ENCODE data around the gene NKD1. TPM values are rescaled to one million over a fixed set of nuclear protein-coding genes. Genes with fewer than 3 reads are reported as not detected.

The NKD1 gene
- total RNA-seq, 4 donors from 2014 or later = 37.1 to 87.8 (median 54.1) TPM

- intact Hi-C loops (cut with DNase I) = loop anchor here (5.0 kb wide), 1 partner anchor 33 kb away; no protein-coding TSS in a partner anchor
Measured at GRCh38 chr16:50585331-50585776, 37.2 kb downstream of the NKD1 start.

GRCh38 chr16:50587543-50587942 is 39.3 kb downstream of the NKD1 start:
- 100% methylated on average over 2 of the region's 2 CpGs for WGBS

More at GRCh38 chr16:50585331-50585776, 37.2 kb downstream of the NKD1 start:
- WGBS = 54% methylated on average over 4 of the region's 16 CpGs
- H3K36me3 ChIP-seq = no peaks in the 10 kb centered on the region
- H3K4me1 ChIP-seq = peaks cover 25 to 89% (median 71%) of the 10 kb centered on the region in 4 donors
- H3K4me3 ChIP-seq = peak overlapping the region in 1 of 4 donors; percentile 14
- H3K9me3 ChIP-seq = no peaks in the 10 kb centered on the region
- no peaks in the 10 kb centered on the region for H3K27me3 ChIP-seq
- DNase-seq (ENCODE audit: extremely low spot score) = peak; percentile 93
- peak overlapping the region; percentile 79 to 90 (median 84) for H3K27ac ChIP-seq (replicated peaks in 1 of 4)
- TF ChIP-seq POLR2A (IDR thresholded peaks at IDR 0.05; ENCODE audit: low read depth) = no peak
- no peak for TF ChIP-seq EP300 (IDR thresholded peaks at IDR 0.05)
- no peak for TF ChIP-seq CTCF (IDR thresholded peaks at IDR 0.05)
- TF ChIP-seq POLR2AphosphoS5 (IDR thresholded peaks at IDR 0.05) = peak; percentile 68 to 74

GRCh38 chr16:50588276-50588675 is 40.1 kb downstream of the NKD1 start:
- intact Hi-C loops (cut with DNase I) = loop anchor here (5.0 kb wide), 1 partner anchor 36 kb away; no protein-coding TSS in a partner anchor
- no peak for DNase-seq (ENCODE audit: extremely low spot score)
- no peak overlapping the region for H3K4me3 ChIP-seq
- peak overlapping the region; percentile 36 to 64 (median 58) for H3K27ac ChIP-seq (replicated peaks in 1 of 4)
- 100% methylated on average over 1 of the region's 2 CpGs for WGBS
- no peaks in the 10 kb centered on the region for H3K9me3 ChIP-seq
- no peaks in the 10 kb centered on the region for H3K36me3 ChIP-seq
- H3K4me1 ChIP-seq = peaks cover 32 to 88% (median 67%) of the 10 kb centered on the region in 4 donors
- no peak for TF ChIP-seq CTCF (IDR thresholded peaks at IDR 0.05)
- H3K27me3 ChIP-seq = no peaks in the 10 kb centered on the region

More at GRCh38 chr16:50587543-50587942, 39.3 kb downstream of the NKD1 start:
- H3K4me3 ChIP-seq = no peak overlapping the region
- no peaks in the 10 kb centered on the region for H3K9me3 ChIP-seq
- H3K27ac ChIP-seq (replicated peaks in 1 of 4) = peak overlapping the region in 2 of 4 donors; percentile 30 to 62
- H3K27me3 ChIP-seq = no peaks in the 10 kb centered on the region
- intact Hi-C loops (cut with DNase I) = loop anchor here (5.0 kb wide), 1 partner anchor 35 kb away; no protein-coding TSS in a partner anchor
- TF ChIP-seq EP300 (IDR thresholded peaks at IDR 0.05) (no peak), POLR2AphosphoS5 (IDR thresholded peaks at IDR 0.05) (no peak), CTCF (IDR thresholded peaks at IDR 0.05) (no peak), POLR2A (IDR thresholded peaks at IDR 0.05; ENCODE audit: low read depth) (no peak)
- H3K36me3 ChIP-seq = no peaks in the 10 kb centered on the region
- no peak for DNase-seq (ENCODE audit: extremely low spot score)
- peaks cover 30 to 88% (median 67%) of the 10 kb centered on the region in 4 donors for H3K4me1 ChIP-seq

DNA sequence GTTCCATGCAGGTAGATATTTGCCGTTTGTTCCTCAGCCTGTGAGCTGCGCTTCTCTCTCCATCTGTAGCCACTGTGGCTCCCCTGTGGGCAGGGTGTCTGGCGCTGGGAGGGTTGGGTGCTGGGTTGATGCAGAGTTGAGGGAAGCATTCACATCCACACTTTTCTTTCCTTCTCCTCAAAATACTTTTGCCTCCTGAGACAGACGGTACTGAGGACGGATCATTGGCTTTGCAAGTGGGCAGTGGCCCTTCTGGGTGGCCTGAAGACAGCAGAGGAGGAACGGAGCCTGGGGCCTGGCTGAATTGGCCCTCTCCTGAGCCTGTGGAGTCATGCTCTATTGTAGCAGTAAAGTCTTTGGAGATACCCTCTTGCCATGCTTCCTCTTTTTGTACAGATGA is 43.0 kb downstream of the NKD1 start:
- WGBS = 87% methylated on average over 6 of the region's 6 CpGs
- Histone ChIP-seq H3K9me3 (no peaks in the 10 kb centered on the region), H3K4me3 (no peak overlapping the region), H3K4me1 (peaks cover 17 to 74% (median 56%) of the 10 kb centered on the region in 4 donors), H3K36me3 (no peaks in the 10 kb centered on the region), H3K27me3 (no peaks in the 10 kb centered on the region), H3K27ac (replicated peaks in 1 of 4) (peak overlapping the region; percentile 53 to 79 (median 68))
- TF ChIP-seq CTCF (IDR thresholded peaks at IDR 0.05) = no peak
- TF ChIP-seq EP300 (IDR thresholded peaks at IDR 0.05) = no peak
- no peak for TF ChIP-seq POLR2A (IDR thresholded peaks at IDR 0.05; ENCODE audit: low read depth)
- no peak for TF ChIP-seq POLR2AphosphoS5 (IDR thresholded peaks at IDR 0.05)
- intact Hi-C loops (cut with DNase I) = no loop called here
- DNase-seq (ENCODE audit: extremely low spot score) = no peak
